ENCODE results near the gene TIMP2.

DNA sequence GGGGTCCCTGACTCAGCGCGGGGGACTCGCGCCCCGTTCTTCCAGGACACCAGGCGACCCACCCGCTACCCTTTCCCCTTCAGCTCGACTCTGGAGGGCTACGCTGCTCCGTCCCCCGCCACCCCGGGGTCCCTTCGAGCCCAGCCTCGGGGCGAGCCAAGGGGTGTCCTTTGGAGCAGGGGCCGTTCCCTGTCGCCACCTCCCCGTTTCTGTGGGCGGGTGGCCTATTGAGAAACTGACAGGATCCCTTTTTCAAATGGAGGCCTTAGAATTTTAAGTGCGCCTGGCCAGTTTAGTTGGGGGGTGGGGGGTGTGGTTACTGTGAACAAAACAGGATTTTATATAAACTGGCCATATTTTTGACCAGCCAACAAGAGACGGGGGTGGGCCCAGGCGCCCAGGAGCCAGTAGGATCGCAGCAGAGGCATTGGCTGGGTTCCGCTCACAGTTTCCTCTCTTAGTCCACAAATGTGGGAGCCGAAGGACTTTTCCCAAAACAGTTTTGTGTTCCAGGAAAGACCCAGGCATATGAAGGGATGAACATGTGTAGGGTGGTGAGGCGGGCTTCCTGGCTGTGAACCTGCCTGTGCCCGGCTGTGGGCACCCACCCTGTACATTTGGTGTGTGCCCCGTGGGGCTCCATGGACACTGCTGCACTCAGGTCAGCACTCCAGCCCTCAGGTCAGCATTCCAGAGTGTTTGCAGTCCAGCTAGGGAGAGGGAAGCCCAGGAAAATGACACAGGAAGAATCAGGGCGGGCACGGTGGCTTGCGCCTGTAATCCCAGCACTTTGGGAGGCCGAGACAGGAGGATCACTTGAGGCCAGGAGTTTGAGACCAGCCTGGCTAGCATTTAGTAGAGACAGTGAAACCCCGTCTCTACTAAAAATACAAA lies 722 bp upstream of the TIMP2 start:
- TF ChIP-seq CTCF (conservative IDR thresholded peaks at IDR 0.05; ENCODE audit: low read depth, low read length) (no peak), FOS (IDR thresholded peaks at IDR 0.05; ENCODE audit: low read depth, low read length) (no peak), POLR2A (IDR thresholded peaks at IDR 0.05; ENCODE audit: low read depth, low read length) (no peak), RAD21 (IDR thresholded peaks at IDR 0.05; ENCODE audit: low read length) (peak; percentile 5; the same call in 1 of the 2 replicates), SMC3 (IDR thresholded peaks at IDR 0.05; ENCODE audit: low read depth, low read length) (no peak), CEBPB (IDR thresholded peaks at IDR 0.05; ENCODE audit: low read depth, low read length) (peak; percentile 45; the same call in 1 of the 2 replicates), ELK1 (IDR thresholded peaks at IDR 0.05; ENCODE audit: borderline replicate concordance, low read depth, low read length) (no peak), RFX5 (IDR thresholded peaks at IDR 0.05; ENCODE audit: low read depth, low read length) (no peak), NFE2L2 (IDR thresholded peaks at IDR 0.05; ENCODE audit: low read depth, low read length) (no peak), RCOR1 (IDR thresholded peaks at IDR 0.05; ENCODE audit: insufficient replicate concordance, low read length) (no peak)
- TF ChIP-seq, protein P1, sequence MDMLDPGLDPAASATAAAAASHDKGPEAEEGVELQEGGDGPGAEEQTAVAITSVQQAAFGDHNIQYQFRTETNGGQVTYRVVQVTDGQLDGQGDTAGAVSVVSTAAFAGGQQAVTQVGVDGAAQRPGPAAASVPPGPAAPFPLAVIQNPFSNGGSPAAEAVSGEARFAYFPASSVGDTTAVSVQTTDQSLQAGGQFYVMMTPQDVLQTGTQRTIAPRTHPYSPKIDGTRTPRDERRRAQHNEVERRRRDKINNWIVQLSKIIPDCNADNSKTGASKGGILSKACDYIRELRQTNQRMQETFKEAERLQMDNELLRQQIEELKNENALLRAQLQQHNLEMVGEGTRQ (IDR thresholded peaks at IDR 0.05; ENCODE audit: low read depth, low read length) = no peak
